Spleen (tissue), 11 donors: Measurements from ENCODE around the gene F8. TPM values are rescaled to one million over a fixed set of nuclear protein-coding genes. Genes with fewer than 3 reads are reported as not detected.
A peak's percentile ranks its signal among the peaks of the same experiment; 100 is the strongest.

Experiments
- DNase-seq: peaks from one replicate; pipeline ENCODE4 v3.0.0-alpha.2; 2020
- H3K27ac ChIP-seq, 8 donors: fragments of 200-600 bp; sonication (generic) in 7 of 8; 1 replicate in 4 of 8; 2 replicates in 4 of 8; pipeline versions ENCODE4 v1.5.0 to v1.8.0; 2016 to 2021; ENCODE audit warnings: inconsistent platforms in 4 of 8, mild to moderate bottlenecking in 4 of 8, moderate library complexity in 1 of 8
- H3K27me3 ChIP-seq, 7 donors: fragments of 200-600 bp; sonication (generic) in 6 of 7; replicated peaks in 1 of 7; 1 replicate in 4 of 7; 2 replicates in 3 of 7; pipeline versions ENCODE4 v1.5.0 to v1.8.0; 2016 to 2021; ENCODE audit warnings: inconsistent platforms in 3 of 7, mild to moderate bottlenecking in 1 of 7
- H3K36me3 ChIP-seq, 6 donors: fragments of 200-600 bp; sonication (generic) in 5 of 6; 1 replicate in 4 of 6; 2 replicates in 2 of 6; pipeline versions ENCODE4 v1.5.0 to v1.8.0; 2016 to 2021; ENCODE audit warnings: inconsistent platforms in 2 of 6
- H3K4me1 ChIP-seq, 6 donors: fragments of 200-600 bp; sonication (generic) in 5 of 6; 1 replicate in 3 of 6; 2 replicates in 3 of 6; pipeline versions ENCODE4 v1.5.0 to v1.8.0; 2016 to 2021; ENCODE audit warnings: inconsistent platforms in 3 of 6
- H3K4me3 ChIP-seq, 8 donors: fragments of 200-600 bp; sonication (generic) in 7 of 8; 1 replicate in 4 of 8; 2 replicates in 4 of 8; pipeline versions ENCODE4 v1.5.0 to v1.8.0; 2016 to 2021; ENCODE audit warnings: inconsistent platforms in 4 of 8, mild to moderate bottlenecking in 4 of 8, moderate library complexity in 2 of 8
- H3K9me3 ChIP-seq, 8 donors: fragments of 200-600 bp; sonication (generic) in 7 of 8; 1 replicate in 4 of 8; 2 replicates in 4 of 8; pipeline versions ENCODE4 v1.5.0 to v1.8.0; 2016 to 2021; ENCODE audit warnings: inconsistent platforms in 4 of 8
- CTCF ChIP-seq, 11 experiments: fragments of 200-600 bp in 7 of 11; fragments of 450-650 bp in 4 of 11; sonication (generic) in 4 of 11; IDR thresholded peaks in 8 of 11; conservative IDR thresholded peaks in 3 of 11; 1 replicate in 7 of 11; 2 replicates in 4 of 11; pipeline versions ENCODE4 v1.4.0 to v1.8.0; 2016 to 2021; ENCODE audit warnings: antibody characterized with exemption in 11 of 11, inconsistent platforms in 4 of 11, mild to moderate bottlenecking in 1 of 11
- POLR2A ChIP-seq, 3 donors: fragments of 450-650 bp; IDR thresholded peaks; one replicate each; pipeline ENCODE4 v1.5.1; 2017; ENCODE audit warnings: antibody characterized with exemption in 3 of 3, mild to moderate bottlenecking in 1 of 3
- POLR2AphosphoS5 ChIP-seq, 3 donors: sonication (generic); formaldehyde crosslinking; IDR thresholded peaks; one replicate each; pipeline ENCODE4 v1.5.1; 2017; ENCODE audit warnings: antibody characterized with exemption in 3 of 3
- WGBS, 5 donors: extraction: QIAGEN DNeasy Blood & Tissue Kit in 3 of 5; methylation state at CpG; one replicate each; pipeline versions ENCODE4 v1.1.5 to v1.1.7; 2013 to 2018; 5-methylcytosine and 5-hydroxymethylcytosine counted together
- intact Hi-C: fragments of 100-400 bp; cut with DNase I; formaldehyde crosslinking; loops from one replicate; pipeline ENCODE4 v1.15.0; 2023; ENCODE audit warnings: low total_unique reads
- polyA plus RNA-seq, 3 donors: library from polyadenylated mRNA; stranded (reverse); fragments of 200-250 nt; gene quantifications; one replicate each; pipeline ENCODE4 v1.2.1, GENCODE V29; 2013
- total RNA-seq, 7 donors: library from RNA; depleted of rRNA in 3 of 7; stranded (reverse); fragments of >200 nt in 3 of 7; fragmentation: NEBNext Ultra II Directional in 4 of 7; extraction: Animal tissue kit (Norgen Biotek cat#: 25700) in 4 of 7; gene quantifications; one replicate each; pipeline versions ENCODE4 v1.1.0 to v1.2.1, GENCODE V29; 2016 to 2021
- donor health status: healthy with polysubstance abuse.
- donor health status: DM: no; HTN: no; CAD: no; lungs with moderate emphysema.
- donor health status: DM: no; HTN: no; CAD: no.
- donor health status: Bipolar disorder and iron deficiency.
- donor health status: healthy.
- donor health status: DM: no; HTN: no; CAD: no.
- donor health status: DM: yes; HTN: yes; CAD: no.

F8 gene
- total and polyA plus RNA-seq, 10 donors = 3.4 to 135 (median 67.9) TPM

GRCh38 chrX:154806837-154807501 lies 215.6 kb downstream of the F8 start:
- intact Hi-C loops = no loop called here
- H3K4me1 ChIP-seq = peaks cover 0 to 36% (median 23%) of the 10 kb centered on the region in 6 donors
- DNase-seq = no peak
- TF ChIP-seq POLR2AphosphoS5 (IDR thresholded peaks at IDR 0.05) (no peak), CTCF (IDR thresholded peaks at IDR 0.05 in 8 of 11, conservative IDR thresholded peaks at IDR 0.05 in 3 of 11) (no peak), POLR2A (IDR thresholded peaks at IDR 0.05) (no peak)
- H3K36me3 ChIP-seq = no peaks in the 10 kb centered on the region
- H3K27ac ChIP-seq = no peak overlapping the region
- no peaks in the 10 kb centered on the region for H3K27me3 ChIP-seq
- H3K9me3 ChIP-seq = peaks cover 0 to 9% (median 0%) of the 10 kb centered on the region in 8 donors
- WGBS, 5 donors = 87 to 98% (median 94%) methylated on average over 5 of the region's 5 CpGs
- no peak overlapping the region for H3K4me3 ChIP-seq

GRCh38 chrX:154805696-154806091 lies 216.8 kb downstream of the F8 start:
- no peak for DNase-seq
- TF ChIP-seq CTCF (IDR thresholded peaks at IDR 0.05 in 8 of 11, conservative IDR thresholded peaks at IDR 0.05 in 3 of 11) = no peak
- TF ChIP-seq POLR2A (IDR thresholded peaks at IDR 0.05) = no peak
- no peak for TF ChIP-seq POLR2AphosphoS5 (IDR thresholded peaks at IDR 0.05)
- Histone ChIP-seq H3K27ac (peak overlapping the region in 7 of 8 donors; percentile 66 to 90 (median 84)), H3K36me3 (no peaks in the 10 kb centered on the region), H3K4me3 (peak overlapping the region; percentile 60 to 87 (median 64)), H3K9me3 (peaks cover 0 to 9% (median 0%) of the 10 kb centered on the region in 8 donors), H3K4me1 (peaks cover 0 to 49% (median 24%) of the 10 kb centered on the region in 6 donors), H3K27me3 (no peaks in the 10 kb centered on the region)
- 9 to 41% (median 16%) methylated on average over 10 to 13 of the region's 13 CpGs for WGBS, 5 donors
- intact Hi-C loops = no loop called here

DNA sequence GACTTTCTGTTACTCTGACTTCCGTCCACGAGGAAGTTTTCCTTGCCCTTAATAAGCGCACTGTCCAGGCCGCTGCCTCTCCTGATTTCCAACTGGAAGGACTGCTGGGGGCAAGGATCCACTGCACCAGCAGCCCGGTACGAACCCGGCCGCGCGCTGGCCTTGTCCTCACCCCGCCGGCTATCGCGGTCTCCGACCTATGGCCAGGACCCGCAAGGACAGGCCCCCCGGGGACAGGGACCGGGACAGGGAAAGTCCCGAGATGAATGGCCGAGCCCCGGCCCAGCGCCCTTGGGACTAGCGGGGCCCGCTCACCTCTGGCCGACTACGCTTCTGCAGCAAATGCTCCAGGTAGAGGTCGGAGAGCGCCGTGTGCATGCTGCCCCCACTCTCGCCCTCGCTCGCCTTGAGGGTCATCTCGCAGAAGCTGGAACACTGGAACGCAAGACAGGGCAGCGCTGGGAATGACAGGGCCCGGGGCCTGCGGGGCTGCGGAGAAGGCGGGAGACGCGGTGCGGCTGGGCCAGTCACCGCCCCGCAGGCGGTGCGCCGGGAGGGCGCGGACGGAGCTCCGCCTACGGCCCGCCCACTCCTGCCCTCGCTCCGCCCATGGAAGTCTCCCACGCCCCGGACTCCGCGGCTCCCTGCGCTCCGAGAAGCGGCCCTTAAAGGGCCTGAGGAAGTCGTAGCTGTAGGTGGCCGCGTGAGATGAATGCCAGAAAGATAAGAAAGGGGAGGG lies 217.4 kb downstream of the F8 start, which contains the start of gene MPP1:
MPP1 (minus strand) TSS at position 529 of the 739 bp plus-strand sequence; CDS start at position 417, 112 bp downstream.
- intact Hi-C loops = no loop called here
- peak; percentile 93 for DNase-seq
- peaks cover 0 to 55% (median 27%) of the 10 kb centered on the region in 6 donors for H3K4me1 ChIP-seq
- H3K4me3 ChIP-seq = peak within 1 kb of the TSS; percentile 60 to 87 (median 64)
- no peaks in the 10 kb centered on the region for H3K27me3 ChIP-seq
- H3K27ac ChIP-seq = peak within 1 kb of the TSS; percentile 42 to 90 (median 82)
- WGBS, 5 donors = 0 to 46% (median 1%) methylated on average over 14 to 65 of the region's 65 CpGs
- peaks cover 0 to 9% (median 0%) of the 10 kb centered on the region in 8 donors for H3K9me3 ChIP-seq
- H3K36me3 ChIP-seq = no peaks in the 10 kb centered on the region
- TF ChIP-seq POLR2A (IDR thresholded peaks at IDR 0.05) (no peak), POLR2AphosphoS5 (IDR thresholded peaks at IDR 0.05) (peak; percentile 65 to 86 (median 82)), CTCF (IDR thresholded peaks at IDR 0.05 in 8 of 11, conservative IDR thresholded peaks at IDR 0.05 in 3 of 11) (peak in 1 of 11 experiments; percentile 27)
